Activated CD8-positive, alpha-beta memory T cell treated with anti-CD3 and anti-CD28 coated beads, Interleukin-2, amount 10 ng/mL, durations not matched to agents 7 days and 5 days (primary cell): ENCODE measurements around the gene NMRK1. TPM values are rescaled to one million over a fixed set of nuclear protein-coding genes. Genes with fewer than 3 reads are reported as not detected.
A peak's percentile ranks its signal among the peaks of the same experiment; 100 is the strongest.

Experiments
- ATAC-seq: fragments of 150-1000 bp; cut with Tn5 transposase; one replicate; pipeline ENCODE4 v1.10.0; 2021; ENCODE audit warnings: moderate library complexity
- CTCF ChIA-PET: fragments of 350-600 bp; sonication (Branson Sonifier 250); formaldehyde crosslinking; loops from one replicate; lab custom pipeline; 2021; ENCODE audit warnings: antibody characterized with exemption; lab: Charles Lee
- DNase-seq: peaks from one replicate; pipeline ENCODE4 v3.0.0-alpha.2; 2020
- H3K27ac Mint-ChIP-seq: one replicate; pipeline ENCODE4 v1.8.0; 2021; ENCODE audit warnings: mild to moderate bottlenecking, mixed read lengths
- H3K27me3 Mint-ChIP-seq: one replicate; pipeline ENCODE4 v1.8.0; 2021; ENCODE audit warnings: mixed read lengths
- H3K36me3 Mint-ChIP-seq: one replicate; pipeline ENCODE4 v1.8.0; 2021; ENCODE audit warnings: mild to moderate bottlenecking, mixed read lengths
- H3K4me1 Mint-ChIP-seq: one replicate; pipeline ENCODE4 v1.8.0; 2021; ENCODE audit warnings: mixed read lengths
- H3K4me3 Mint-ChIP-seq: one replicate; pipeline ENCODE4 v1.8.0; 2021; ENCODE audit warnings: mild to moderate bottlenecking, moderate library complexity, mixed read lengths
- H3K9me3 Mint-ChIP-seq: one replicate; pipeline ENCODE4 v1.8.0; 2022; ENCODE audit warnings: low read depth, mixed read lengths
- total RNA-seq, 2 experiments: library from RNA; stranded (reverse); gene quantifications; one replicate each; pipeline ENCODE4 v1.2.3, GENCODE V29; 2021

The NMRK1 gene
- 10 to 100 TPM; 24.8 to 40.0 TPM for total RNA-seq

DNA sequence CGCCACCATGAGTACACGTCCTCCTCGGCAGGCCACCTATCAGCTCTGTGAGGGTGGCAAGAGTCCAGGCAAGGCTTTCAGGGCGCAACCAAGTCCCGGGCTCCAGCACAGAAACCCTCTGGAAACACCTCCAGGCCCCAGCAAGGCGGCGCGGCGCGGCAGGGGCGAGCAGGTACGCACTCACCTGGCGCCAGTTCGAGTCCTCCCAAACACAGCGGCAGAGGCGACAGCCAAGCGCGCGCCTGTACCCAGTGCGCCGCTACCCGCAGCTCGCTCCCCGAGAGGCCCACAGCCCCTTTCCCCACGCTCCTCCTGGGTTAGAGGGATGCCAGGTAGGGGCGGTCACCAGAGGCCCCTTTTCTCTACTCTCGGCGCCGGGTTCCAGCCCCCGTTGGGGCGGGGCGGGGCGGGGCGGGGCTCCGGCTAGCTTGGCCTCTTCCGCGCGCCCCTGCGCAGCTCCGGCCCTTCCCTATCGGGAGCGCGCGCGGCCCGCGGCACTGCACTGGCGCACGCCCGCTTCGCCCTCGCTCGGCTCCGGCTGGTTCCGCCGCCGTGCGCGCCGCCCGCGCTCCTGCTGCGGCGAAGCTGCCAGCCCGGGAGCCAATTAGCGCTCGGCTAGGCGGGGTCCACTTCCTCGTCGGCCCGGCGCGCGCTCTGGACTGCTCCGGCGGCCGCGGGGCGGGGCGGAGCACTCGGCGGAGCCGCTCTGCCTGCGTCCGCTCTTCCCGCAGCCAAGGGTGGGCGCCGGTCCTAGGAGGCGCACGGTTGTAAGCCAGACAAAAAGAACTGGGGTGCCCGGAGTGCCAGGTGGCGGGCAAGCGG lies at the start of gene NMRK1, which contains the start of gene OSTF1:
Gene NMRK1, minus strand, starts transcription at position 332 of the 822 bp plus-strand sequence. CDS start 5,040 bp downstream, outside the sequence.
Gene OSTF1, plus strand, starts transcription at position 691 of the 822 bp plus-strand sequence. CDS start 179 bp downstream, outside the sequence.
- ATAC-seq = peak; percentile 89
- Mint-ChIP-seq H3K4me1 (peaks cover 62% of the 10 kb centered on the region), H3K36me3 (peaks cover 46% of the 10 kb centered on the region), H3K4me3 (peak within 1 kb of the TSS; percentile 93), H3K27me3 (no peaks in the 10 kb centered on the region), H3K9me3 (no peaks in the 10 kb centered on the region), H3K27ac (peak within 1 kb of the TSS; percentile 97)
- DNase-seq = peak; percentile 95
- CTCF ChIA-PET = interaction anchor here (0.7 to 4.0 kb wide), 16 partner anchors 10 to 152 kb away, joined by 3 to 16 read pairs (median 4); partner anchors contain the start of genes C9orf40 and CARNMT1

GRCh38 chr9:75134495-75134894 lies 46.5 kb upstream of the NMRK1 start:
- DNase-seq (no peak), ATAC-seq (no peak)
- peaks cover 81% of the 10 kb centered on the region for H3K36me3 Mint-ChIP-seq
- CTCF ChIA-PET = interaction anchor here (1.3 kb wide), 1 partner anchor 12 kb away, joined by 7 read pairs; no protein-coding TSS in a partner anchor
- peaks cover 66% of the 10 kb centered on the region for H3K4me1 Mint-ChIP-seq
- H3K27me3 Mint-ChIP-seq = no peaks in the 10 kb centered on the region
- H3K27ac Mint-ChIP-seq = no peak overlapping the region
- H3K9me3 Mint-ChIP-seq = no peaks in the 10 kb centered on the region
- no peak overlapping the region for H3K4me3 Mint-ChIP-seq

- H3K9me3 Mint-ChIP-seq = no peaks in the 10 kb centered on the region
- no peak for DNase-seq
- CTCF ChIA-PET = interaction anchor here (1.0 to 1.7 kb wide), 3 partner anchors 13 to 45 kb away, joined by 3 to 4 read pairs (median 4); partner anchors contain the start of genes NMRK1 and OSTF1
- H3K27ac Mint-ChIP-seq = peak overlapping the region; percentile 47
- no peaks in the 10 kb centered on the region for H3K27me3 Mint-ChIP-seq
- no peak overlapping the region for H3K4me3 Mint-ChIP-seq
- H3K4me1 Mint-ChIP-seq = peaks cover 67% of the 10 kb centered on the region
- ATAC-seq = no peak
- H3K36me3 Mint-ChIP-seq = peaks cover 83% of the 10 kb centered on the region
Measured at GRCh38 chr9:75133396-75133795, 45.4 kb upstream of the NMRK1 start.

DNA sequence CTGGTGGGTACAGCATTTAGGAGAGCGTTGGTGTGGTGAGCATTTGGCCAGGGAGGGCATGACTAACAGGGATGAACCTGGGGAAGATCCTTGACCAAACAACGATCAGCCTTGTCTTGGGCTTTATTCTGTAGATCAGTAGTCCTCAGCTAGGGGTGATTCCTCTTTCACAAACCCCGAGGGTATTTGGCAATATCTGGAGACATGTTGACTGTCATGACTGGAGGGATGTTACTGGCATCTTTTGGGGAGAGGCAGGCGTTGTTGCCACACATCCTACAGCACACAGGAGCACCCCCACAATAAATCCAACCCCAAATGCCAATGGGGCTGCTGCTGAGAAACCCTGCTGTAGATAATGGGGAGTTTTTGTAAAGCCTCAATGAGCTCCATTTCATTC lies 44.3 kb upstream of the NMRK1 start:
- Mint-ChIP-seq H3K9me3 (no peaks in the 10 kb centered on the region), H3K27me3 (no peaks in the 10 kb centered on the region), H3K27ac (no peak overlapping the region), H3K4me1 (peaks cover 62% of the 10 kb centered on the region), H3K4me3 (no peak overlapping the region), H3K36me3 (peaks cover 78% of the 10 kb centered on the region)
- CTCF ChIA-PET = interaction anchor here (1.7 to 2.9 kb wide), 2 partner anchors 9 to 21 kb away, joined by 4 to 14 read pairs; no protein-coding TSS in a partner anchor
- no peak for ATAC-seq
- no peak for DNase-seq

DNA sequence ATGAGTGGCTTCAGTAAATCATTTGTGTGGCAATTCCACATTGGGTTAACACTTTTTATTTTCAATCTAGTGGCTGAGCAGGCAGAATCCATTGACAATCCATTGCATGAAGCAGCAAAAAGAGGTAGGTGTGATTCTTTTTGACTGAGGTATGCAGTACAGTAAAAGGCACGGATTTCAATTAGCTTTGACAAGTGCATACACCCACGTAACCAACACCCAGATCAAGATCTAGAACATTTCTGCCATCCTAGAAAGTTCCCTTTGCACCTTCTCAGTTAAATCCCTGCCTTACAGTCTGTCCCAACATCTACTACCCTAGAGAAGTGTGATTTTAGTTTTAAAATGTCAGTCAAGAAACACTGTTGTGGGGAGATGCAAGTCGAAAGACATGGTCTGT lies 43.7 kb upstream of the NMRK1 start:
- H3K9me3 Mint-ChIP-seq = no peaks in the 10 kb centered on the region
- H3K27me3 Mint-ChIP-seq = no peaks in the 10 kb centered on the region
- DNase-seq (no peak), ATAC-seq (no peak)
- peaks cover 75% of the 10 kb centered on the region for H3K36me3 Mint-ChIP-seq
- H3K4me3 Mint-ChIP-seq = no peak overlapping the region
- no peak overlapping the region for H3K27ac Mint-ChIP-seq
- H3K4me1 Mint-ChIP-seq = peaks cover 62% of the 10 kb centered on the region
- CTCF ChIA-PET = interaction anchor here (2.9 kb wide), 1 partner anchor 9 kb away, joined by 14 read pairs; no protein-coding TSS in a partner anchor

DNA sequence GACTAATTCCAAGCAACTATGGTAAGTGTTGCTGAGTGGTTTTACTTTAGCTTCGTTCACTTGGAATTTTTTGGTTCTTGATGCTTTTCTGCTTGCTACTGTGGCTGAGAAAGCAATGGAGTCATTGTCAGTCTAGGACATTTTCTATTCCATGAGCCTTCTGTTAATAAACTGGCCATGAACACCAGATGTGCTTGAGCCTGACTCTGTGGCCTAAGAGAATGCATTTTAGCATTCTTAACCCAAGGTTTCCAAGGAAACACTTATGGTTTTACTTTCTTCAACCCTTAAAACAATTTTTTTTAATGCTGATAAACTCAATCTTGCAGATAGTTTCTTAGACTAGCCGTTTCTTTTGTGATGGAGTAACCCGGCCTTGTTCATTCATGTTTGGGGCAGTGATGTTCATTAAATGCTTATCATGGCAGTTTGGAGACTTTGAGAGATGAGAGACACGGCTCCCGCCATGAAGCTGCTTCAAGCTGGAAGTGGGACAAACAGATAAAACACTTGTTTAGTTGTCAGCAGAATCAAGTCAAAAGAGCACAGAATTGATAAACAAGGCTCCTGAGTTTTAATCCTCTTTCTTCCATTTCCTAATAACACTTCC lies 42.8 kb upstream of the NMRK1 start:
- no peak overlapping the region for H3K4me3 Mint-ChIP-seq
- peaks cover 72% of the 10 kb centered on the region for H3K36me3 Mint-ChIP-seq
- ATAC-seq (no peak), DNase-seq (no peak)
- CTCF ChIA-PET = interaction anchor here (1.0 to 2.9 kb wide), 3 partner anchors 10 to 55 kb away, joined by 3 to 14 read pairs (median 5); no protein-coding TSS in a partner anchor
- peaks cover 67% of the 10 kb centered on the region for H3K4me1 Mint-ChIP-seq
- H3K27ac Mint-ChIP-seq = peak overlapping the region; percentile 63
- H3K27me3 Mint-ChIP-seq = no peaks in the 10 kb centered on the region
- H3K9me3 Mint-ChIP-seq = no peaks in the 10 kb centered on the region

GRCh38 chr9:75130172-75130571 lies 42.2 kb upstream of the NMRK1 start:
- CTCF ChIA-PET = interaction anchor here (1.0 to 2.9 kb wide), 4 partner anchors 11 to 102 kb away, joined by 3 to 14 read pairs (median 4); partner anchors contain the start of gene CARNMT1
- Mint-ChIP-seq H3K9me3 (no peaks in the 10 kb centered on the region), H3K36me3 (peaks cover 70% of the 10 kb centered on the region)

DNA sequence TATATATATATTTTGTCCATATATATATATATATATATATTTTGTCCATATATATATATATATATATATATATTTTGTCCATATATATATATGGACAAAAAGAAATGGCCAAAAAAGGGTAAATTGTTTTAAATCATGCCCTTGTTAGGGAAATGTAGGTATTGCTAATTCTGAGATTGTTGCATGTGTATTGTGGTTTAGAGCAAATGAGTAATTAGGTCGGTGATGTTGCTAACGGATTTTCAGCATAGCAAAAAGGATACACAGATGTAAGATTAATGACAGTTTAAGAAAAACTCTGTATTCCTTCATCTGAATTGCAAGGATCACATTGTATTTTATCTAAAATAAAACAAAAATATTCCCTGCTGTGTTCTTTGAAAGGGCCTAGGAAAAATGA lies 40.6 kb upstream of the NMRK1 start:
- H3K4me1 Mint-ChIP-seq = peaks cover 71% of the 10 kb centered on the region
- CTCF ChIA-PET = interaction anchor here (1.0 to 1.2 kb wide), 2 partner anchors 14 to 24 kb away, joined by 3 read pairs; no protein-coding TSS in a partner anchor
- ATAC-seq = peak; percentile 86
- no peaks in the 10 kb centered on the region for H3K9me3 Mint-ChIP-seq
- peak overlapping the region; percentile 85 for H3K27ac Mint-ChIP-seq
- no peak for DNase-seq
- H3K27me3 Mint-ChIP-seq = no peaks in the 10 kb centered on the region
- no peak overlapping the region for H3K4me3 Mint-ChIP-seq
- peaks cover 72% of the 10 kb centered on the region for H3K36me3 Mint-ChIP-seq

More at GRCh38 chr9:75130172-75130571, 42.2 kb upstream of the NMRK1 start:
- ATAC-seq (no peak), DNase-seq (no peak)
- Mint-ChIP-seq H3K27me3 (no peaks in the 10 kb centered on the region), H3K27ac (no peak overlapping the region), H3K4me3 (no peak overlapping the region), H3K4me1 (peaks cover 67% of the 10 kb centered on the region)

DNA sequence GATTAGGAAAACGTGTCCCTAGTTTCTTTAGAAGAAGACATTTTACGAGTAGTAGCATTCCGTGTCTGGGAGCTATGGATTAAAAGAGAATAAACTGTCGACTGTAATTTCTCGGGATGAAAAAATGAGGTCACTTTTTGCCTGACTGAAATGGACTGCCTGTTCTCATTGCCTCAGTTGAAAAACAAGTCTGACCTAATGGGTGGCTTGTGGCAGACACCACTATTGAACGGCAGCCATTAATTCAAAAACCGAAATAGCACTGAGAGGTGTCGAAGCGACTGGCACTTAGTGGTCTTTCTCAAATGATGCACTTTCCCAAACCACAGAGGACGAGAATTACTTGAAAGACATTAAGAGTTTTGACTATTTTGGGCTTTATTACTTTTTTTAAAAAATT lies 35.7 kb upstream of the NMRK1 start:
- Mint-ChIP-seq H3K4me3 (no peak overlapping the region), H3K9me3 (no peaks in the 10 kb centered on the region), H3K27me3 (no peaks in the 10 kb centered on the region), H3K36me3 (peaks cover 64% of the 10 kb centered on the region), H3K27ac (no peak overlapping the region), H3K4me1 (peaks cover 61% of the 10 kb centered on the region)
- DNase-seq (no peak), ATAC-seq (no peak)
- CTCF ChIA-PET = no interaction called here

DNA sequence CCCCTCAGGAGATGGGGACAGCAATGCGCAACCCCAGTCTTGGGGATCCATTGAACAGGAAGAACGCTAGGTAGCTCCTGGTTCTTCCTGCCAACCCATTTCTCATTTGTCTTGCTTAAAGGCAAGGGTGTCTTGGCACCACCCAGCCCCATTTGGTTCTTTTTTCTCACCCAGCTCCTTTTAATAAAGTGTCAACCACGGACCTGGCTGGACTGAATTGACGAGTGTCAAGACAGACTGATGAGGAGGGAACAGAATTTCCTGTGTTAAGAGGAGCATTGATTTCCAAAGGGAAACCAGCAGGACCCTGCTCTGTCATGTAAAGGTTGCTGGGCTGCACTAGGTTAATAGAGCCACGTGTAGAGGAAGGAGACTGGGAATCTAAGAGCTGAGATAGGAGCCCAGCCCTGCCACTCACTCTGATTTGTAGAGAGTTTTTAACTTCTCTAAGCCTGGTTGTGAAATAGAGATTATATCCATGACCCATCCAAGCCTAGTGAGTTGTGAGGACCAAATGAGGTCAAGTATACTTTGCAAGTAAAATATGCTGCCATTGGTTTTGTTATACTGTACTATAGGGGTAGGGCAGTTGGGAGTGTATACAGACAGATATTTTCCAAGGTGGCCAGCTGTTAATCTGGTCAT lies 34.1 kb upstream of the NMRK1 start:
- H3K4me3 Mint-ChIP-seq = no peak overlapping the region
- ATAC-seq = no peak
- peaks cover 4% of the 10 kb centered on the region for H3K9me3 Mint-ChIP-seq
- no peak for DNase-seq
- no peaks in the 10 kb centered on the region for H3K27me3 Mint-ChIP-seq
- H3K36me3 Mint-ChIP-seq = peaks cover 71% of the 10 kb centered on the region
- CTCF ChIA-PET = no interaction called here
- H3K4me1 Mint-ChIP-seq = peaks cover 69% of the 10 kb centered on the region
- H3K27ac Mint-ChIP-seq = peak overlapping the region; percentile 21

DNA sequence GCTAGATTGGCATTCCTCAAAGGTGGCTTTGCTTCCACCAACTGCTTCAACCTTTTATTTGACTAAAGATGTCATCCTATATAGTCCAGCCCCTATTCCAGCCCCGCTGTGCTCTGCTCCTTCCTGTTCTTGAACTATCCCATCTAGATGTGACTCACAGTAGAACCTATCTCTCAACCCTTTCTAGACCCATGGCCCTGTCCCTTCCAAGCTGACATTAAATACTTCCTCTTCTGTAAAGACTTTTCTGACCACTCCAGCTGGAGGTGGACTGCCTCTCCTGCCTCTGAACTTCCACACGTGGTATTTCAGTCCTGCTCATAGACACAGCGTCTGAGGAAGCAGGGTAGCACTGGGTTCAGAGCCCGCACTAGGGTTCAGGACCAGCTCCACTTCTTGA lies 32.7 kb upstream of the NMRK1 start:
- Mint-ChIP-seq H3K4me1 (peaks cover 68% of the 10 kb centered on the region), H3K27ac (no peak overlapping the region), H3K36me3 (peaks cover 66% of the 10 kb centered on the region), H3K4me3 (no peak overlapping the region), H3K9me3 (peaks cover 4% of the 10 kb centered on the region), H3K27me3 (no peaks in the 10 kb centered on the region)
- DNase-seq = no peak
- CTCF ChIA-PET = no interaction called here
- no peak for ATAC-seq

DNA sequence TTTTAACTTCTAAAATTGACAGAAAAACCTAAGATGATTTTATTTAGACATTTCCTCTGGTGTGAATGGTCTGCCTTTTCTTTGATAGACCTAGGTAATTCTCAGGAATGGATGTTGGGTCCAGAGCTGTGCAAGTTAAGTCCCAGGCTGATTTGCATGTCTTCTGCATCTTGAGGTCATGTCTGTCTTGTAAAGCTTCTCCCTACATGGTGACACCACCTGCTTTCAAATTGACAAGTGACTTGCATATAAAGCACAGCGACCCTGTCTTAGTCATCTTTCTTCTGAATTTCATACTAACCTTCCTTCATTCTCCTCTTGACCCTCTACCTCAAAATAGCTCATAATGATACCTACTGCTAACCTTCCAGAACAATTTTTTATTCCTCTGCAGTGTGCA lies 29.6 kb upstream of the NMRK1 start:
- DNase-seq = no peak
- peaks cover 65% of the 10 kb centered on the region for H3K4me1 Mint-ChIP-seq

DNA sequence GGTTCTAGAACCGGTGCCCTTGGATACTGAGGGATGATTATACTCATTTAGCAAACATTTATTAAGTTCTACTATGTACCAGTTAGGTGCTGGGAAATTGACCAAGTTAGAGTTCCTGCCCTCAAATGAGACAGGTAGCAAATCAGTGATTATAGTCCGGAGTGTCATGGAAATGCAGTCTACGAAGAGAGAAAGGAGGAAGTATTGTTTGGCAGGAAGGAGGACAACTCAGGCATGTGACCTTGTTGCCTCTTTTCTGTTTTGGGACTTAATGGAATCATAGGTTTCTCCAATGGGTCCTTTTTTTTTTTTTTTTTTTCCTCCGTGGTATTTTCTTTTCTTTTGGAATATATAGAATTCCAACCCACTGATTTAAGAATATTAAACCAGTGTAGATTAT lies 28.4 kb upstream of the NMRK1 start:
- CTCF ChIA-PET = no interaction called here
- no peak overlapping the region for H3K27ac Mint-ChIP-seq
- peaks cover 46% of the 10 kb centered on the region for H3K36me3 Mint-ChIP-seq
- peaks cover 4% of the 10 kb centered on the region for H3K9me3 Mint-ChIP-seq
- DNase-seq = no peak
- peaks cover 59% of the 10 kb centered on the region for H3K4me1 Mint-ChIP-seq
- no peak overlapping the region for H3K4me3 Mint-ChIP-seq
- H3K27me3 Mint-ChIP-seq = no peaks in the 10 kb centered on the region
- no peak for ATAC-seq

More for the DNA sequence above, 29.6 kb upstream of the NMRK1 start:
- CTCF ChIA-PET = interaction anchor here (0.5 to 1.3 kb wide), 2 partner anchors 13 to 51 kb away, joined by 3 read pairs; no protein-coding TSS in a partner anchor
- Mint-ChIP-seq H3K27ac (peak overlapping the region; percentile 9), H3K27me3 (no peaks in the 10 kb centered on the region), H3K36me3 (peaks cover 56% of the 10 kb centered on the region), H3K9me3 (peaks cover 4% of the 10 kb centered on the region), H3K4me3 (no peak overlapping the region)
- peak; percentile 51 for ATAC-seq
